NCI-H345 treated with DMSO at 0.1 percent for 48 hours (cell line): Measurements from ENCODE around the gene PLEKHM1.

Experiments
- DNase-seq: peaks from one replicate; lab custom pipeline; 2025; ENCODE audit not compliant: unreplicated experiment; lab: John Stamatoyannopoulos, UW

PLEKHM1 gene

DNA sequence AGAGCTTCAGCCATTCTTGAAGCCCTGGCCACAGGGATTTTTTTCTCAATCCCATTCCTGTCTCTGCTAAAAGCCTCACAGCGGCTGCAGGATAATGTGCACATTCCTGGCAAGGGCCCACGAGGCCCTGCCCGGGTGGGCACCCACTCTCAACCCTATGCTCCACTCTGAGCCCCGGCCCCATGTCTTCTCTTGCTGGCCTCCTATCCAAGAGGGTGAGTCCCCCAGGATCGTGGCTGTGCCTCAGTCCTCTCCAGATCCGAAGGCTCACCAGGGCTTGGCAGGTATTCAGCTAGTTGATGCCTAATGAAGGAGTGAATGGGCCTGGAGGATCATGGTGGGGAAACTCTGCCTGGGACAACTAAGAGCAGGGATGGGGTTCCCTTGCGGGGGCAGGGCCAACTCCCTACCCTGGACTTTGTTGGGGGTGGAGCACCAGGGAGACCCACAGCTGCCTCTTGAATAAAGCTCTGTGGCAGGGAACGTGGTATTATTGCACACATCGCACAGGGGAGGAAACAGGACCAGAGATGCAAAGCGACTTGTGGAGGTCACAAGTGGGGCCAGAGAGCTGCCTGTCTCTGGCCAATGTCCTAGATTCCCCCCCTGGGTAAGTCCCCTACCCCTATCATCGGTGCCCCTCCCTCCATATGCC lies 63.2 kb downstream of the PLEKHM1 start:
- no peak for DNase-seq

- DNase-seq, result no peak
Observed at GRCh38 chr17:45426561-45426960, 64.0 kb downstream of the PLEKHM1 start.

DNA sequence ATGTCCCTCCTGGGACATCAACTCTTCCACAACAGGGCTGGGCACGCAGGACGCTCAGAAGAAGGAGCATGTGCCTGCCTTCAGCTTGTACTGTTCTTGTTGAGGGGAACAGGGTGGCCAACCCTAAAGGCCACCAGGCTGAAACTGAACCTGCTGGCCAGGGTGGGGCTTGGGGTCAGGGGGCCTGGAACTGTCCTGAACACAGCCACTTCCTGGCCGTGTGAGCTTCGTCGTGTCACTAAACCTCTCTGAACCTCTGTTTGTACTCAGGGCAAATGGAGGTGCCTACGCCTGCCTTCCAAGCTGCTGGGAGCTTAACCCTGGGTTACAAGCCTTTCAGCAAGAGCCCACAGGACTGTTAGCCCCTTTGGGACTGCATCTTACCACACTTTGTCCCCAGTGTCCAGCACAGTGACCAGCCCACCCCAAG lies 64.5 kb downstream of the PLEKHM1 start:
- DNase-seq, result no peak

GRCh38 chr17:45425125-45425983 lies 65.2 kb downstream of the PLEKHM1 start:
- DNase-seq, result peak; percentile 23

DNA sequence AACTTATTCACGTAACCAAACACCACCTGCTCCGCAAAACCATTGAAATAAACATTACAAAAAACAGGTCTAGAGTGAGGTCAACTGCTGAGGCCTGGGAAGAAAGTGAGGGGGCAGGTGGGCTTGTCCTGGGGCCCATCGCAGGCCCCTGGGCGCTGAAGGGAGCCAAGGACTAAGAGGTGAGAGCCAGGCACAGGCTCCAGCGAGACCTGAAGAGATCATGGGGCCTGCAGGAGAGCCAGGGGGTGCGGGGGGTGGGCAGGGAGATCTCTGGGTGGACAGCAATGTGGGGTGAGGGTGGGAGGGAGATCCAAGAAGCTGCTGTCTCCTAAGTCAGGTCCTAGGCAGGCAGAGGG lies 65.8 kb downstream of the PLEKHM1 start:
- no peak for DNase-seq

- no peak for DNase-seq
Observed at GRCh38 chr17:45423975-45424335, 66.6 kb downstream of the PLEKHM1 start.

- no peak for DNase-seq
Observed at GRCh38 chr17:45423304-45423974, 67.1 kb downstream of the PLEKHM1 start.

DNA sequence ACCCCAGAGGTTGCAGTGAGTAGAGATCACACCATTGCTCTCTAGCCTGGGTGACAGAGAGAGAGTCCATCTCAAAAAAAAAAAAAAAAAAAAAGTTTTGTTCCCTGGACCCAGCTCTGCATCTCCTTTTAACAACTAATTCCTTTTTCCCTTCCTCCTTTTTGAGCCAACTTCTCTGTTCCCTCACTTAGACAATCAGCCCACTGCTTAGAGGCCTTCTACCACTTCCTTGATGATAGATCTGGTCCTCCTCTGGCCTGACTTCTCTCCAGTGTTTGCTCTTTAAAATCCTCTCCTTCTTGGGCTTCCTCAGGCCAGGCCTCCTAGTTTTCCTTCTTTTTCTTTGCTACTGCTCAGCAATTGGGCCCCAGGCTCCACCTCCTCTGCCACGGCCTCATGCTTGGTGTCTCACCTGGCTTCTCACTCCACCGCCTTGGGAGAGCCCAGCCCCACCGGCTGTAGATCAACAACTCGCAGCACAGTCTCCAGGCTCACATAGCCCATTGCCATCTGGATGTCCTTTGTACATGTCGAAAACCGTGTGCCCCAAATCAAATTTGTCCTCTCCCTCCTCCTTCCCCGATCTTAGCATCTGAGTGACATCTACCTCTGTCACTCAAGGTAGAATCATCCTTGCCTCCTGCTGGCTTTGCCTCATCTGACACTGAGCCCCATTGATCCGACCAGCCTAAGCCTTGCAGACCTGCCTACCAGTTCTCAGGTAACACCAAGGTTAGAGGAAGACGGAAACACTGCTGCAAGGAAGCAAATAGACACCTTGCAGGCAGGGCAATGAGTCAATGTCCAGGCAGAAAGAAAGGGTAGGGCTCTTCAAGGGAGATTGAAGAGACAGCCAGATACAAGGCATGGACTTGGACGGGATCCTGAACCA lies 75.3 kb downstream of the PLEKHM1 start:
- no peak for DNase-seq

DNA sequence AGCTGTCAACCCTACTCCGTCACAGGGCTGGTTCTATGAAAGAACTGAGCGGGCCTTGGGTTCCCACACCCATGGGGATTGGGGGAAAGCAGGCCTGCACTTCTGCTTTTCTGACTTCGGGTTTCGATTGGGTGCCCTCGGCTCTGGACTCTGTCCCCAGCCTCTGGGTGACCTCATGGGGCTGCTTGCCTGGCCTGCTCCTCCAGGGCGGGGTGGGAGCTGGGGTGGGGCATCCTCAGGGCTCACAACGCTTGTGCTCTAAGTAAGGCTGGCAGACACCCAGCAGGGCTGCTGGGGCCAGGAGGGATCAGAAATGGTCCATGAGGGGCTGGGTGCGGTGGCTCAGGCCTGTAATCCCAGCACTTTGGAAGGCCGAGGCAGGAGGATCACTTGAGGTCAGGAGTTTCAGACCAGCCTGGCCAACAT lies 77.0 kb downstream of the PLEKHM1 start:
- no peak for DNase-seq

GRCh38 chr17:45411348-45412105 lies 79.0 kb downstream of the PLEKHM1 start:
- DNase-seq, result no peak

DNA sequence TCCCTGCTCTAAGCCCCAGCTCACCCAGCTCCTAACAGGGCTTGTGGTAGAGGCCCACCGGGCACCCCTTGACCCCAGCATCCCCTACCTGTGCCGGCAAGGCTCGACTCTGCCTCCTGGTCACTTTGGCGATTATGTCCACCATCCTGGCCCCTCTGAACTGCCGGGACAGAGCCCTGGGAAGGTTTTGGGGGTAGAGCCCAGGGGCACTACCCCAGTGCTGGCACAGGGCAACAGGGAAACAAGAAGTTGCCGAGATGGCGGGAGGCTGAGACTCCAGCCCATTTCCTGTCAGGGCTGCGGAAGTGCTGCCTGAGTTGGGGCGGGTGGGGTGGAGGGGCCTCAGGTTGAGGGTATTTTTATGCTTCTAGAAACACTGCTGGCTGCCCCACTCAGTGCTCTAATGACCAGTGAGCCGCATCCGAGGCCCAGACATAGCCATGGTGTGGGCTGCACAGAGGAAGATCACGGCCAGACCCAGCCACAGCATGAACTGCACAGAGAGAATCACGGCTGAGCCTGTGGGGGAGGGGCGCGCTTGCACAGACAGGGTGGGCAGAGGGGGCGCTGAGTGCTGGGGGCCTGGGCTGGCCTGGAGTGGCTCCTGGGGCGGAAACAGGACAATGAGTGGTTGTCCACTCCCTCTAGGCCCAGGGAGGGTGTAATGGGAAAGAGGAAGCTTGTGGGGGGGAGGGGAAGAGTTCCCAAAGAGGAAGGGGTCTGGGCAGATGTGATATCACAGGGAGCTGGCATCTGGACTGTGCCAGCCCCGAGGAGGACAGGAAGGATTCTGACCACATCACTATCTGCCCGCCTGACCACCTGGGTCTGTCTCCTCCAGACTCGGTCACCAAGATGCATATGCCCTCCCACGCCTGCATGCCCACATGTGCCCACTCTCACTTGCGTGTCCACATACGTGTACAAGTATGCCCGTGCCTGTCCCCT lies 80.1 kb downstream of the PLEKHM1 start:
- no peak for DNase-seq

- DNase-seq, result no peak
Observed at GRCh38 chr17:45409659-45410076, 80.9 kb downstream of the PLEKHM1 start.

DNA sequence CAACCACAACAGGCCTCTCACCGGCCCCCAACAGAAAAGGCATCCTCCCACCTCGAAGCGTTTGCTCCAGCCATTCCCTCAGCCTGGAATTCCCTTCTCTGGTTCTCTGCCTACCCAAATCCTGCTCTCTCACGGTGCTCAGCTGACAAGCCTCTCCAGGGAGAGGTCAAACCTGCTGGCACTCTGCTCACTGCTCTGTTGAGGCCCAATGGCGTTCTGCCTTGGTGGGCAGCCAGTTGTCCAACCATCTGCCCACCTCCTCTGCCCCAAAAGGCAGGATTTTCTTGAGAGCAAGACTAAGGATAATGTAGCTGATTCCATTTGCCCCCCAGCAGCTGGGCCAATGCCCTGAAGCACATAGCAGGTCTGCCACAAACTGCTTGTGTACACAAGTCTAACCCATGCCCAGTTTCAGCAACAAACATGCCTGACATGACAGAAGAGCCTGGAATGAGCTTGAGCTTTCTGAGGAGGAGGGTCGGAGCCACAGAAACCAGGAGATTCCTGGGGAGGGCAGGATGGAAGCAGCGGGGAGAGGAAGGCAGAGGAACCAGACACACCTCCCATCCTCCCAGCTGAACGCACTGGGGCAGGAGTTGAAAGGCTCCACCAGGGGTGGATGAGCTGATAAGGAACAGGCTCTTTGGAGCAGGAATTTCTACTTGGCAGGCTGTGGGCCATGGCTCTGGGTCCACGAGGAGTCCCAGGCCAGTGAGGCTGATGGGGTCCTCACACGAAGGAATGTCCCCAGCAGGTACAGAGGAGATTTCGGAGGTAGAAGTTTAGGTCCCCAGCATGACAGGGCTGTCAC lies 81.7 kb downstream of the PLEKHM1 start:
- DNase-seq, result no peak

- DNase-seq, result no peak
Observed at GRCh38 chr17:45406107-45406506, 84.4 kb downstream of the PLEKHM1 start.

DNA sequence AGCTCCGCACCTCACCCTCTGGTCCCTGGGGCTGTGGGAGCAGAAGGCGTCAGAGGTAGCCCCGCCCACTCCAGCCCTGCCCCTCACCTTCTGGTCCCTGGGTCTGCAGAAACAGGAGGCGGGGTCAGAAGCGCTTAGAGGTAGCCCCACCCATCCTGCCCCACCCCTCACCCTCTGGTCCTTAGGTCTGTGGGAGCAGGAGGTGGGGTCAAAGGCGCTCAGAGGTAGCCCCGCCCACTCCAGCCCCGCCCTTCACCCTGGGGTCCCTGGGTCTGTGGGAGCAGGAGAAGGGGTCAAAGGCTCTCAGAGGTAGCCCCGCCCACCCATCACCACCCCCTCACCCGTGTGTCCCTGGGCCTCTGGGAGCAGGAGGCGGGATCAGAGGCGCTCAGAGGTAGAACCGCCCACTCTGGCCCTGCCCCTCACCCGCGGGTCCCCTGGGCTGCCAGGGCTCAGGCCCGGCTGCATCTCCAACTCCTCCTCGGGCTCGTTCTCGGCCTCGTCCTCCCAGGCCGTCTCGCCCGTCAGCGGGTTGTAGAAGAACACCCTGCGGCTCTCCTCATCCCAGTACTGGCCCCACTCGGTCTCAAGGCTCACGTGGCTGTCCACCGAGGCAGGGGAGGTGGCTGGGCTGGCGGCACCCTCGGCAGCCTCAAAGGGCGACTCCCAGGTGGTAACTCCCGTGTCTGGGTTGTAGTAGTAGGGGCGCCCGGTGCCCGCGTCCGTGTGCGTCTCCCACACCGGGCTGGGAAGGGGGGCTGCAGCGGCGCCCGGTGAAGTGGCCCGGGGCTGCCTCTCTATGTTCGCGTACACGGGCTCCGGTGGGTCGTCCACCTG lies 85.1 kb downstream of the PLEKHM1 start:
- DNase-seq, result no peak

GRCh38 chr17:45404870-45405249 lies 85.7 kb downstream of the PLEKHM1 start:
- DNase-seq, result no peak

- DNase-seq, result no peak
Observed at GRCh38 chr17:45403906-45404490, 86.5 kb downstream of the PLEKHM1 start.
